HCT116 (cell line): Measurements from ENCODE around the gene SPANXC. TPM values are rescaled to one million over a fixed set of nuclear protein-coding genes. Genes with fewer than 3 reads are reported as not detected.
"Not testable (repeated sequence)": the region's sequence is repeated elsewhere in the genome, so short reads cannot be mapped to it uniquely, and the experiment has no call there.

Source experiments
- ATAC-seq: fragments of 200-7000 bp; cut with Tn5 transposase; 2 replicates; pipeline ENCODE4 v1.9.1; 2020; ENCODE audit warnings: mild to moderate bottlenecking, moderate library complexity
- Bru-seq: library from RNA; stranded (reverse); fragments of 400-500 nt; gene quantifications from one replicate; lab custom pipeline; 2021; lab: Mats Ljungman, UMichigan
- BruChase-seq, 2 experiments: library from RNA; stranded (reverse); fragments of 400-500 nt; gene quantifications; one replicate each; lab custom pipeline; 2021; lab: Mats Ljungman, UMichigan
- BruUV-seq: library from RNA; stranded (reverse); fragments of 400-500 nt; replicated peaks from 2 replicates; lab custom pipeline; 2021; lab: Mats Ljungman, UMichigan
- CTCF ChIA-PET: fragments of 300-600 bp; sonication (Branson Sonifier 250); formaldehyde crosslinking; loops from one replicate; lab custom pipeline; 2021; ENCODE audit warnings: antibody characterized with exemption; lab: Charles Lee
- POLR2A ChIA-PET: fragments of 300-600, 350-600 bp; sonication (Branson Sonifier 250); formaldehyde crosslinking; loops from one replicate; lab custom pipeline; 2021; ENCODE audit warnings: antibody characterized with exemption; lab: Charles Lee
- RAD21 ChIA-PET, 2 experiments: fragments of 300-600 bp; sonication (Branson Sonifier 250); formaldehyde crosslinking; loops; one replicate each; lab custom pipeline; 2023; ENCODE audit warnings: low total read pairs in 2 of 2; ENCODE audit not compliant: uncharacterized antibody in 2 of 2, unreplicated experiment in 2 of 2, low non-redundant PET in 1 of 2; lab: Charles Lee
- DNase-seq: peaks from one replicate; pipeline ENCODE4 v3.0.0-alpha.2; 2010; ENCODE audit warnings: low read depth, low spot score
- H2AFZ ChIP-seq: fragments of 200-600 bp; shearing (Covaris generic), sonication (generic); 2 replicates; pipeline ENCODE4 v1.6.1; 2017; ENCODE audit warnings: low read depth, mixed run types, mixed read lengths, antibody characterized with exemption, low read length; ENCODE audit not compliant: poor library complexity, severe bottlenecking
- H3K27ac ChIP-seq: 2 replicates; pipeline ENCODE4 v1.5.1; 2012; ENCODE audit warnings: low read depth, low read length
- H3K27me3 ChIP-seq: fragments of 200-600 bp; sonication (generic); 2 replicates; pipeline ENCODE4 v1.6.1; 2016; ENCODE audit warnings: mixed run types, low read length, mixed read lengths; ENCODE audit not compliant: insufficient read depth
- H3K36me3 ChIP-seq, 2 experiments: fragments of 200-500 bp in 1 of 2; fragments of 200-600 bp in 1 of 2; sonication (Bioruptor generic) in 1 of 2; sonication (generic) in 1 of 2; 2 replicates each; pipeline versions ENCODE4 v1.5.1 to v1.6.1; 2014 to 2016; ENCODE audit warnings: low read length in 2 of 2, inconsistent platforms in 1 of 2, mixed read lengths in 1 of 2, mixed run types in 1 of 2; ENCODE audit not compliant: insufficient read depth in 2 of 2, control insufficient read depth in 1 of 2
- H3K4me1 ChIP-seq, 2 experiments: fragments of 200-600 bp in 1 of 2; sonication (generic) in 1 of 2; 2 replicates each; pipeline versions ENCODE4 v1.5.1 to v1.6.1; 2012 to 2017; ENCODE audit warnings: low read length in 2 of 2, inconsistent platforms in 1 of 2, mild to moderate bottlenecking in 1 of 2, mixed read lengths in 1 of 2, mixed run types in 1 of 2, moderate library complexity in 1 of 2; ENCODE audit not compliant: insufficient read depth in 2 of 2, control insufficient read depth in 1 of 2
- H3K4me2 ChIP-seq: fragments of 200-600 bp; sonication (generic); 2 replicates; pipeline ENCODE4 v1.6.1; 2017; ENCODE audit warnings: mixed run types, low read length, mixed read lengths
- H3K4me3 ChIP-seq, 2 experiments: fragments of 200-600 bp in 1 of 2; sonication (generic) in 1 of 2; replicated peaks in 1 of 2; 2 replicates each; pipeline ENCODE4 v1.5.1; 2011 to 2016; ENCODE audit warnings: low read length in 2 of 2, control low read depth in 1 of 2, low read depth in 1 of 2, mild to moderate bottlenecking in 1 of 2, mixed read lengths in 1 of 2, mixed run types in 1 of 2
- H3K79me2 ChIP-seq: fragments of 200-600 bp; sonication (generic); 2 replicates; pipeline ENCODE4 v1.6.1; 2017; ENCODE audit warnings: mild to moderate bottlenecking, mixed run types, low read length, moderate library complexity, mixed read lengths; ENCODE audit not compliant: insufficient read depth
- H3K9ac ChIP-seq: fragments of 200-600 bp; sonication (generic); 2 replicates; pipeline ENCODE4 v1.6.1; 2016; ENCODE audit warnings: low read length, mixed read lengths
- H3K9me2 ChIP-seq: fragments of 200-600 bp; sonication (generic), shearing (Covaris generic); 2 replicates; pipeline ENCODE4 v1.6.1; 2017; ENCODE audit warnings: mixed run types, mild to moderate bottlenecking, moderate library complexity; ENCODE audit not compliant: insufficient read depth
- H3K9me3 ChIP-seq, 2 experiments: fragments of 200-500 bp in 1 of 2; fragments of 200-600 bp in 1 of 2; sonication (Bioruptor generic) in 1 of 2; sonication (generic) in 1 of 2; 2 replicates each; pipeline ENCODE4 v1.6.1; 2014 to 2017; ENCODE audit warnings: low read length in 2 of 2, mixed read lengths in 2 of 2, inconsistent platforms in 1 of 2, low read depth in 1 of 2, mild to moderate bottlenecking in 1 of 2, mixed run types in 1 of 2, moderate library complexity in 1 of 2; ENCODE audit not compliant: control insufficient read depth in 1 of 2, insufficient read depth in 1 of 2
- H4K20me1 ChIP-seq: fragments of 200-600 bp; sonication (generic), shearing (Covaris generic); 2 replicates; pipeline ENCODE4 v1.6.1; 2017; ENCODE audit warnings: mixed run types, mild to moderate bottlenecking, moderate library complexity; ENCODE audit not compliant: insufficient read depth
- CBX3 ChIP-seq: IDR thresholded peaks from 2 replicates; pipeline ENCODE4 v1.6.1; 2012; ENCODE audit warnings: low read depth
- CEBPB ChIP-seq: IDR thresholded peaks from 2 replicates; pipeline ENCODE4 v1.6.1; 2012; ENCODE audit warnings: low read depth
- EGR1 ChIP-seq: IDR thresholded peaks from 2 replicates; pipeline ENCODE4 v1.6.1; 2012; ENCODE audit warnings: low read depth
- ELF1 ChIP-seq: IDR thresholded peaks from 2 replicates; pipeline ENCODE4 v1.6.1; 2012; ENCODE audit warnings: low read depth, borderline replicate concordance
- EZH2 ChIP-seq: fragments of 200-600 bp; sonication (generic); IDR thresholded peaks from 2 replicates; pipeline ENCODE4 v1.6.1; 2017; ENCODE audit warnings: antibody characterized with exemption, mixed run types
- FOSL1 ChIP-seq: IDR thresholded peaks from 2 replicates; pipeline ENCODE4 v1.6.1; 2012; ENCODE audit warnings: low read depth
- JUND ChIP-seq: IDR thresholded peaks from 2 replicates; pipeline ENCODE4 v1.6.1; 2012
- POLR2A ChIP-seq: IDR thresholded peaks from 2 replicates; pipeline ENCODE4 v1.7.0; 2011; ENCODE audit warnings: borderline replicate concordance; ENCODE audit not compliant: insufficient read depth, insufficient read length; ENCODE audit errors: extremely low read depth
- POLR2AphosphoS5 ChIP-seq: IDR thresholded peaks from 2 replicates; pipeline ENCODE4 v1.6.1; 2011; ENCODE audit warnings: mild to moderate bottlenecking, low read depth, low read length, moderate library complexity
- RAD21 ChIP-seq: IDR thresholded peaks from 2 replicates; pipeline ENCODE4 v1.6.1; 2012; ENCODE audit warnings: low read depth, mild to moderate bottlenecking
- SP1 ChIP-seq: IDR thresholded peaks from 2 replicates; pipeline ENCODE4 v1.6.1; 2012; ENCODE audit warnings: low read depth
- SRF ChIP-seq: IDR thresholded peaks from 2 replicates; pipeline ENCODE4 v1.6.1; 2012; ENCODE audit warnings: low read depth
- TCF7L2 ChIP-seq: IDR thresholded peaks from 2 replicates; pipeline ENCODE4 v1.7.0; 2011; ENCODE audit warnings: borderline replicate concordance, inconsistent platforms; ENCODE audit not compliant: insufficient read depth, insufficient read length; ENCODE audit errors: extremely low read depth
- YY1 ChIP-seq: IDR thresholded peaks from 2 replicates; pipeline ENCODE4 v1.6.1; 2011; ENCODE audit warnings: low read length, low read depth, moderate library complexity, mild to moderate bottlenecking; ENCODE audit not compliant: insufficient replicate concordance; ENCODE audit errors: extremely low read depth
- ZFX ChIP-seq: fragments of 450-650 bp; IDR thresholded peaks from 2 replicates; pipeline ENCODE4 v1.6.1; 2017
- ZNF274 ChIP-seq: fragments of 200-500 bp; sonication (Bioruptor generic); IDR thresholded peaks from 2 replicates; pipeline ENCODE4 v1.6.1; 2014; ENCODE audit warnings: mild to moderate bottlenecking, low read depth, low read length, inconsistent platforms
- intact Hi-C: fragments of 100-400 bp; cut with micrococcal nuclease; formaldehyde crosslinking; loops from 2 replicates; pipeline ENCODE4 v1.10.0; 2022
- long read RNA-seq: library from polyadenylated mRNA; unstranded; transcript quantifications from one replicate; pipeline ENCODE4 v2.0.0, GENCODE V29; 2021; ENCODE audit not compliant: unreplicated experiment
- polyA plus RNA-seq: library from polyadenylated mRNA; unstranded; fragments of >200 nt; gene quantifications from 2 replicates; pipeline ENCODE4 v1.2.1, GENCODE V29; 2012; ENCODE audit warnings: missing spikeins
- total RNA-seq: library from RNA; stranded (reverse); gene quantifications from one replicate; pipeline ENCODE4 v1.2.1, GENCODE V29; 2021; ENCODE audit not compliant: unreplicated experiment
- TF ChIP-seq, protein P1 (sequence below): IDR thresholded peaks from 2 replicates; pipeline ENCODE4 v1.6.1; 2011; ENCODE audit warnings: mild to moderate bottlenecking, low read length, moderate library complexity; ENCODE audit not compliant: insufficient replicate concordance; ENCODE audit errors: extremely low read depth
- TF ChIP-seq, protein P2 (sequence below): IDR thresholded peaks from 2 replicates; pipeline ENCODE4 v1.6.1; 2012

The SPANXC gene, protein sequence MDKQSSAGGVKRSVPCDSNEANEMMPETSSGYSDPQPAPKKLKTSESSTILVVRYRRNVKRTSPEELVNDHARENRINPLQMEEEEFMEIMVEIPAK
- total RNA-seq (not detected), Bru-seq, nascent RNA (not detected), BruChase-seq, experiment 1, labeled RNA remaining after a 6-hour chase (not detected), BruChase-seq, experiment 2, labeled RNA remaining after a 2-hour chase (not detected)
- polyA plus RNA-seq = not detected in 2 replicates
- long read RNA-seq = 0 reads

DNA sequence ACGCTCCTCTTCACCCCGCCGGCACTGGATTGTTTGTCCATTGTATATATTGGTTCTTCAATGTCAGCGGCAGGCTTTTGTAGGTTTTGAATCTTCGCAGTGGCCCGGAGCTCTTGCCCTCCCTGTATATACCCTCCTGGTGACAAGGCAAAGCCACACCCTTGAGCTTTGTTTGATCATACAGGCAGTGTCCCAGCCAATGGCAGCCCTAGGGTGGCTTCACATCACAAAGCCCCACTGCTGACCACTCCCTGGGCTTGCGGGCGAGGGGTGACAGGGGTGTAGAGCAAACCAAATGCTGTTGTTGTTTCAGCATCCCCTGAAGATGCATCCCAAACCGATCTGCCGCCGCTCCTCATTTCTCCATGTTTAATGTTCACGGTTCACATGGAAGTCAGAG is at the start of gene SPANXC:
TSS of gene SPANXC (minus strand) at position 101 of the 400 bp plus-strand sequence. CDS start at position 41, 60 bp downstream.
- H3K9me3 ChIP-seq, H3K4me2 ChIP-seq, H3K9me2 ChIP-seq, H3K36me3 ChIP-seq, H3K4me1 ChIP-seq, H3K79me2 ChIP-seq, H3K4me3 ChIP-seq, H2AFZ ChIP-seq, POLR2A ChIA-PET, ATAC-seq, RAD21 ChIA-PET, DNase-seq, intact Hi-C loops, H3K27ac ChIP-seq, CTCF ChIA-PET, H3K27me3 ChIP-seq, H4K20me1 ChIP-seq, H3K9ac ChIP-seq, BruUV-seq: not testable (repeated sequence)

DNA sequence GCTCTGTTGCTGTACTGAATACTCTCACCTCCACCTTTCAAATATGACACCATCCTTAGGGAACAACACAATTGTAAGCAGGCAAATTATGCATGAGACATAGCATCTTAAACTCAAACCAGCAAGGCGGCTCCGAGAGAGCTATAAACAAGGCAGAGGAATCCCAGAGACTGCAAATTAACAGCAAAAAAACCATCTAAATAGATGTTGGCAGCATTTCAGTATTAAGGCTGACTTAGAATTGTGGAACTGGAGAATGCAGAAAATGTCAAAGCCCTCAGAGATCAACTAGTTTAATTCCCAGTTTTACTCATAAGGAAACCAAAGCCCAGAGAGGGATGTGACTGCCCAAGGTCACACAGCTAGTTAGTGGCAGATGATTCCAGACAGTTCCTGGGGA is 37.2 kb upstream of the SPANXC start:
- ATAC-seq = no peak
- DNase-seq = no peak
- Histone ChIP-seq H4K20me1 (no peaks in the 10 kb centered on the region), H2AFZ (no peak overlapping the region), H3K4me2 (no peak overlapping the region), H3K79me2 (no peaks in the 10 kb centered on the region), H3K27ac (no peak overlapping the region), H3K27me3 (no peaks in the 10 kb centered on the region), H3K36me3 (no peaks in the 10 kb centered on the region), H3K9me3 (no peaks in the 10 kb centered on the region), H3K9me2 (no peaks in the 10 kb centered on the region), H3K4me3 (no peak overlapping the region), H3K4me1 (no peaks in the 10 kb centered on the region), H3K9ac (no peak overlapping the region)
- ChIA-PET POLR2A (no interaction called here), CTCF (no interaction called here), RAD21 (no interaction called here)
- TF ChIP-seq CEBPB (no peak), RAD21 (no peak), YY1 (no peak), EGR1 (no peak), JUND (no peak), CBX3 (no peak), EZH2 (no peak), SP1 (no peak), TCF7L2 (no peak), SRF (no peak), FOSL1 (no peak), ZNF274 (no peak), POLR2A (no peak), POLR2AphosphoS5 (no peak), ELF1 (no peak), ZFX (no peak)
- TF ChIP-seq, protein P1, sequence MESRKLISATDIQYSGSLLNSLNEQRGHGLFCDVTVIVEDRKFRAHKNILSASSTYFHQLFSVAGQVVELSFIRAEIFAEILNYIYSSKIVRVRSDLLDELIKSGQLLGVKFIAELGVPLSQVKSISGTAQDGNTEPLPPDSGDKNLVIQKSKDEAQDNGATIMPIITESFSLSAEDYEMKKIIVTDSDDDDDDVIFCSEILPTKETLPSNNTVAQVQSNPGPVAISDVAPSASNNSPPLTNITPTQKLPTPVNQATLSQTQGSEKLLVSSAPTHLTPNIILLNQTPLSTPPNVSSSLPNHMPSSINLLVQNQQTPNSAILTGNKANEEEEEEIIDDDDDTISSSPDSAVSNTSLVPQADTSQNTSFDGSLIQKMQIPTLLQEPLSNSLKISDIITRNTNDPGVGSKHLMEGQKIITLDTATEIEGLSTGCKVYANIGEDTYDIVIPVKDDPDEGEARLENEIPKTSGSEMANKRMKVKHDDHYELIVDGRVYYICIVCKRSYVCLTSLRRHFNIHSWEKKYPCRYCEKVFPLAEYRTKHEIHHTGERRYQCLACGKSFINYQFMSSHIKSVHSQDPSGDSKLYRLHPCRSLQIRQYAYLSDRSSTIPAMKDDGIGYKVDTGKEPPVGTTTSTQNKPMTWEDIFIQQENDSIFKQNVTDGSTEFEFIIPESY = no peak
- TF ChIP-seq, protein P2, sequence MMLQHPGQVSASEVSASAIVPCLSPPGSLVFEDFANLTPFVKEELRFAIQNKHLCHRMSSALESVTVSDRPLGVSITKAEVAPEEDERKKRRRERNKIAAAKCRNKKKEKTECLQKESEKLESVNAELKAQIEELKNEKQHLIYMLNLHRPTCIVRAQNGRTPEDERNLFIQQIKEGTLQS = no peak
- intact Hi-C loops = no loop called here
- BruUV-seq = no TSS peak
